ENCODE results near the gene SCAMP4.
"Not testable (repeated sequence)": the region's sequence is repeated elsewhere in the genome, so short reads cannot be mapped to it uniquely, and the experiment has no call there.

Gene SCAMP4

DNA sequence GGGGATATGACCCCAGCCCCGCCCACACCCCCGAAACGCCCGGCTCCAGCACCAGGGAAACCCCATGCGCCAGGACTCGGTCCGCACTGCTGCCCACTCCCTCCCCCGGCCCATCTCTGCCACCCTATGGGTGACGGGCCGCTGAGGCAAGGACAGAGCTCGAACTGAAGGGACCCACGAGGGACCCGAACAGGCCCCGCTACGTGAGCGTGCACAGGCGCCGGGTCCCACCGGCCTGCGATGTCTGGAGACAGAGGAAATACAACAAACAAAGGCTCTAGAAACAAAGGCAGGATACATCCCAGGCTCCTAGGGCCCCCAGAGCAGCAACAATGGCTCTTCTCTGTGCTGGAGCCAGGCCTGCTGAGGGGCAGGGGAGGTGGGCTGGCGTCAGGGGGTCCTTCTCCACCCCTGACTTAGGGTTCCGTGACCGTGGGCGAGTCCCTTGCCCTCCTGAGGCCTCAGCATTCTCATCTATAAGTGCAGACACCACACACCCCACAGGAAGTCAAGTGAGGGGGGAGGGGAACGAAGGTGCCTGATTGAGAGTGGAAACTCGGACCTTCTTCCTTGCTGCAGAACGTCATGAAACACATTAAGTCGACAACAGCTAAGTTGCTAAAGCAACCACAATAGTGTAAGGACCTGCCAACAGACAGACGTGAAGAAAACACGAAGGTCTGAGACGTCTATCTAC lies 23.0 kb upstream of the SCAMP4 start:
- Mint-ChIP-seq H3K4me3 (peak overlapping the region; percentile 97 to 99 (median 98)), H3K27me3 (ENCODE audit: low read depth) (no peaks in the 10 kb centered on the region), H3K9me3 (no peaks in the 10 kb centered on the region), H3K36me3 (ENCODE audit: low read depth) (peaks cover 3% of the 10 kb centered on the region), H3K27ac (peak overlapping the region in 2 of 3 experiments; percentile 59 to 71), H3K4me1 (peaks cover 29% of the 10 kb centered on the region)
- TF ChIP-seq, protein P1, sequence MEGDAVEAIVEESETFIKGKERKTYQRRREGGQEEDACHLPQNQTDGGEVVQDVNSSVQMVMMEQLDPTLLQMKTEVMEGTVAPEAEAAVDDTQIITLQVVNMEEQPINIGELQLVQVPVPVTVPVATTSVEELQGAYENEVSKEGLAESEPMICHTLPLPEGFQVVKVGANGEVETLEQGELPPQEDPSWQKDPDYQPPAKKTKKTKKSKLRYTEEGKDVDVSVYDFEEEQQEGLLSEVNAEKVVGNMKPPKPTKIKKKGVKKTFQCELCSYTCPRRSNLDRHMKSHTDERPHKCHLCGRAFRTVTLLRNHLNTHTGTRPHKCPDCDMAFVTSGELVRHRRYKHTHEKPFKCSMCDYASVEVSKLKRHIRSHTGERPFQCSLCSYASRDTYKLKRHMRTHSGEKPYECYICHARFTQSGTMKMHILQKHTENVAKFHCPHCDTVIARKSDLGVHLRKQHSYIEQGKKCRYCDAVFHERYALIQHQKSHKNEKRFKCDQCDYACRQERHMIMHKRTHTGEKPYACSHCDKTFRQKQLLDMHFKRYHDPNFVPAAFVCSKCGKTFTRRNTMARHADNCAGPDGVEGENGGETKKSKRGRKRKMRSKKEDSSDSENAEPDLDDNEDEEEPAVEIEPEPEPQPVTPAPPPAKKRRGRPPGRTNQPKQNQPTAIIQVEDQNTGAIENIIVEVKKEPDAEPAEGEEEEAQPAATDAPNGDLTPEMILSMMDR (IDR thresholded peaks at IDR 0.05; ENCODE audit: unreplicated experiment in 3 of 3), result no peak

- H3K4me1 Mint-ChIP-seq, result peaks cover 34% of the 10 kb centered on the region
- H3K9me3 Mint-ChIP-seq, result no peaks in the 10 kb centered on the region
- peak overlapping the region; percentile 11 to 85 (median 59) for H3K27ac Mint-ChIP-seq
- TF ChIP-seq, protein P1 (IDR thresholded peaks at IDR 0.05; ENCODE audit: unreplicated experiment in 3 of 3), result no peak
- H3K4me3 Mint-ChIP-seq, result peak overlapping the region; percentile 97 to 99 (median 98)
- H3K27me3 Mint-ChIP-seq (ENCODE audit: low read depth), result no peaks in the 10 kb centered on the region
- peaks cover 3% of the 10 kb centered on the region for H3K36me3 Mint-ChIP-seq (ENCODE audit: low read depth)
Measured at GRCh38 chr19:1882786-1883692, 22.2 kb upstream of the SCAMP4 start.

GRCh38 chr19:1883784-1884183 lies 21.4 kb upstream of the SCAMP4 start:
- Mint-ChIP-seq H3K9me3 (no peaks in the 10 kb centered on the region), H3K4me3 (peak overlapping the region; percentile 97 to 99 (median 98)), H3K27me3 (ENCODE audit: low read depth) (no peaks in the 10 kb centered on the region)

GRCh38 chr19:1884291-1884718 lies 20.9 kb upstream of the SCAMP4 start:
- peaks cover 3% of the 10 kb centered on the region for H3K36me3 Mint-ChIP-seq (ENCODE audit: low read depth)
- H3K27me3 Mint-ChIP-seq (ENCODE audit: low read depth), result no peaks in the 10 kb centered on the region
- H3K4me1 Mint-ChIP-seq, result peaks cover 34% of the 10 kb centered on the region
- H3K9me3 Mint-ChIP-seq, result no peaks in the 10 kb centered on the region
- H3K27ac Mint-ChIP-seq, result peak overlapping the region; percentile 54 to 85 (median 80)
- H3K4me3 Mint-ChIP-seq, result peak overlapping the region; percentile 97 to 99 (median 98)
- TF ChIP-seq, protein P1 (IDR thresholded peaks at IDR 0.05; ENCODE audit: unreplicated experiment in 3 of 3), result no peak

More at GRCh38 chr19:1883784-1884183, 21.4 kb upstream of the SCAMP4 start:
- peak overlapping the region; percentile 11 to 85 (median 54) for H3K27ac Mint-ChIP-seq
- H3K36me3 Mint-ChIP-seq (ENCODE audit: low read depth), result peaks cover 3% of the 10 kb centered on the region
- peaks cover 34% of the 10 kb centered on the region for H3K4me1 Mint-ChIP-seq
- TF ChIP-seq, protein P1 (IDR thresholded peaks at IDR 0.05; ENCODE audit: unreplicated experiment in 3 of 3), result no peak

DNA sequence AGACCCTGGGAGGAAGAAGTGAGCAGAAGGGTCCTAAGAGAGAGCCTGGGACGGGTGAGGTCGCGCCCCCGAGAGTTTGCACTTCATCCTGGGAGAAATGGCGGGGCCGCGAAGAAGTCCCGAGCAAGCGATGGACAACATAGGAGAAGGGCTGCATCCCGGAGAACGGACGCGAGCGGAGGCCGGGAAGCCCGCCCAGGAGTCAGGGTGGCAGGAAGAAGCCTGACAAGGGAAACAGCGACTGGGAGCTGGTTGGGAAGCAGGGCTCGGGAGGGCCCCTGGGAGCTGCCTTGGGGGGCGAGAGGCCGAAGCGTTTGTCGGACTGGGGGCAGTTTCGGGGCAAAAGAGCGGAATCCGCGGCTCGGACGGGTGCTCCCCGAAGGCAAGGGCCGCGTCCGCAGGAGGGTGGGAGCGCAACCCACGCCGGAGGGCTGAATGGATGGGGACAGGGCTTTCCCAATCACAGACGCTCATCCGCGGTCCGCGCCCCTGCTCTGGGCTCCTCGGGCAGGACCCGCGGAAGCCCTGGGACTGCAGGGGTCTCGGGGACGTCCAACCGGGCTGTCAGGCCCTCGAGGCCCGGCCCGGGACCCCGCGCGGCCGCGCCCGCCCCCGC lies 20.4 kb upstream of the SCAMP4 start:
- Mint-ChIP-seq H3K9me3 (no peaks in the 10 kb centered on the region), H3K4me3 (peak overlapping the region; percentile 97 to 99 (median 98)), H3K27me3 (ENCODE audit: low read depth) (no peaks in the 10 kb centered on the region), H3K4me1 (peaks cover 34% of the 10 kb centered on the region), H3K36me3 (ENCODE audit: low read depth) (peaks cover 3% of the 10 kb centered on the region), H3K27ac (peak overlapping the region; percentile 54 to 85 (median 80))
- TF ChIP-seq, protein P1 (IDR thresholded peaks at IDR 0.05; ENCODE audit: unreplicated experiment in 3 of 3), result no peak

- H3K9me3 Mint-ChIP-seq; H3K36me3 Mint-ChIP-seq (ENCODE audit: low read depth); H3K27me3 Mint-ChIP-seq (ENCODE audit: low read depth): not testable (repeated sequence)
- H3K27ac Mint-ChIP-seq, result peak within 1 kb of the TSS; percentile 65 to 85 (median 80)
- peak within 1 kb of the TSS; percentile 97 to 99 (median 98) for H3K4me3 Mint-ChIP-seq
- peaks cover 34% of the 10 kb centered on the region for H3K4me1 Mint-ChIP-seq
Measured at GRCh38 chr19:1885398-1886119, 19.6 kb upstream of the SCAMP4 start, which contains the start of gene ABHD17A. TSS of gene ABHD17A (minus strand) at chr19:1885496. CDS start at chr19:1881566, 3,930 bp downstream.

DNA sequence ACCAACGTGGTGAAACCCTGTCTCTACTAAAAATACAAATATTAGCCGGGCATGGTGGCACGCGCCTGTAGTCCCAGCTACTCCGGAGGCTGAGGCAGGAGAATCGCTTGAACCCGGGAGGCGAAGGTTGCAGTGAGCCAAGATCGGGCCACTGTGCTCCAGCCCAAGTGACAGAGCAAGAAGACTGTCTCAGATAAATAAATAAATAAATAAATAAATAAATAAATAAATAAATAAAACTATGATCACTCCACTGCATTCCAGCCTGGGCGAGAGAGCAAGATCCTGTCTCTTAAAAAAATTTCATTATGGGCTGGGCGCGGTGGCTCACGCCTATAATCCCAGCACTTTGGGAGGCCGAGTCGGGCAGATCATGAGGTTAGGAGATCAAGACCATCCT lies 18.8 kb upstream of the SCAMP4 start:
- not testable (repeated sequence) for H3K9me3 Mint-ChIP-seq; H3K27ac Mint-ChIP-seq; H3K4me3 Mint-ChIP-seq; H3K36me3 Mint-ChIP-seq (ENCODE audit: low read depth); H3K27me3 Mint-ChIP-seq (ENCODE audit: low read depth)
- peaks cover 34% of the 10 kb centered on the region for H3K4me1 Mint-ChIP-seq
